GM10847 (cell line): ENCODE data around the gene WDR35.

Source experiments
- POLR2A ChIP-seq: IDR thresholded peaks from 2 replicates; pipeline ENCODE4 v1.6.1; 2011; ENCODE audit not compliant: insufficient read length; ENCODE audit errors: extremely low read depth

Gene WDR35

GRCh38 chr2:19979932-19980331 is 10.0 kb downstream of the WDR35 start:
- no peak for TF ChIP-seq POLR2A

DNA sequence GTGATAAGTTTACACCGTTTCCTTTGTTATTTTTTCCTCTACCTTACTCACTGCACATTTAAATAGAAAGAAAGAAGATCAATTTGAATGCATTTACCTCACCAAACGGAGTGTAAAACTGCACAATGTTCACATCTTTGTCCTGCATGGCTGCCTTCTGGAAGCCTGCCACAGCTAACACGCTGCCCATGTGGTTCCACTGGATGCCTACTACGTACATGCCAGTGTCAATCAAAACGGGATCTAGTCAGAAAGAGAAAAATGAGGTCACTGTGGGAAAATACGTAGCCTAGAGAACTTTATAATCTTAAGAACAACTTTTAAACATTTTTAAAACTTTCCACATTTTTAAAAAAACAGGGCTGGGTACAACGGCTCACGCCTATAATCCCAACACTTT is 16.4 kb downstream of the WDR35 start:
- TF ChIP-seq POLR2A: no peak

DNA sequence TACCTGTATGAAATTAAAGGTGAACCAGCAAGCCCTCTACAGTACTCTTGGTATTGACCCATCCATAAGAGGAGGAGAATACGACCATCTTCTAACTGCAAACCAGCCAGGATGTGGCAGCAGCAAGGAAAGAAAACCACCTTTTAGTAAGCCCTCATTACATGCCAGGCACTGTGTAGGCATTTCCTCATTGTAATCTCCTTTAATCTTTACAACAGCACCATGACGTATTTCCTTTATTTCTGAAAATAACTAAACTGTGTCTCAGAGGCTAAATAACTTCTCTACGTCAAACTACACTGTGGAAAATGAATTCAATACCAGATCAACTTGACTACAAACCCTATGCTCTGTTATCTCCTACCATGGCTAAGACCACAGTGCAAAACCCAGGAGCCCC is 18.2 kb downstream of the WDR35 start:
- TF ChIP-seq POLR2A: no peak

DNA sequence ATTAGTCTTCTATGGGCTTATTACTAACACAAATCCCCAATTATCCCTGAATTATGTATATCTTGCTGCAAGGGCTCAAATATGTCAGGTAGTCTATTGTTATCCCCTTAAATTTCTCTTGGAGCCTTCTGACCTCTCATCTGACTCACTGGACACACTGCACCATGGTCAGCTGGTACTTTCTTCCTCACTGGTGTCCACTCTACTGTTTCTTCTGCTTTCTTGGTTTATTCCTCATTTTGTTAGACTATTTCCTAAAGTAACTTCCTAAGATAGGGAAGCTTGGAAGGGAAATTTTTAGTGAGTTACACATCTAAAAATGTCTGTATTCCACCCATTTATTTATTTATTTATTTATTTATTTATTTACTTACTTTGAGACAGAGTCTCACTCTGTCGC is 26.5 kb downstream of the WDR35 start:
- no peak for TF ChIP-seq POLR2A

DNA sequence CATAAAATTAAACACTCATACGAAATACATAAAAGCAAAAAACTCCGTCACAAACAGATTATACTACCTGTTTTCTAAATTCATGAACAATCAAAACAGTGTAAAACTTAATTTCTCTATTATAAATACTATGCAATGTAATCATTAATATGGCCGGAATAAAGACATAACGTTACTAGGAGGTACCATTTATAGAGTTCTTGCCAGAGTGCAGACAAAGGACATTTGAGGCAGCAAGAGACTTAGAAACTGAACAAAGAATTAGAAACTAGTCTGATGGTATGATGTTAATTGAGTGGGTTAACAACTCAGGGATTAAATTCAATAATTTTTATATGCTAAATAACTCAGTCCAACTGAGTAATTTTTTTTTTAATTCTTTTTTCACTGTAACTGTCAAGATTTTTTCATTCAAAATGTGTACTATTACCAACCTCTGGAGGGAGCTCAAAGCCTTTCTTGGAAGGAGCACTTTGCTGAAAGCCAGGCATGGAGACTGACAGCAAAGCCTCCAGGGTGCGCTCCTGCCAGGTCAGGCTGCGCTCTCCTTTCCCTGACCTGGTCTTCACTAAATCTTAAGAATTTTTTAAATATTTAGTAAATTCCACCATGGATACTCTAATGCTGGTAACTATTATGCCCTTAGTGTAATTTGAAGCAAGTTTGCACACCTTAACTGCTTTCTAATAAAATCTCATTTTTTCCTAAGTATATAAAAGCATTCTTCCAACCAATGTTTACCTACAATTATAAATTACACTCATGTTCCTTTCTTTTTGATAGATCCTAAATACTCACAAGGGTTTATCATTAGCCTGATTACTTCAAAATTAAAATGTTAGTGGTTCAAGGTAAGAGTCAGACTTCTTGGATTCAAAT is 34.1 kb downstream of the WDR35 start:
- TF ChIP-seq POLR2A: no peak

- TF ChIP-seq POLR2A: no peak
Measured at GRCh38 chr2:19949071-19949470, 40.8 kb downstream of the WDR35 start.

GRCh38 chr2:19947184-19947940 is 42.5 kb downstream of the WDR35 start:
- TF ChIP-seq POLR2A: no peak

DNA sequence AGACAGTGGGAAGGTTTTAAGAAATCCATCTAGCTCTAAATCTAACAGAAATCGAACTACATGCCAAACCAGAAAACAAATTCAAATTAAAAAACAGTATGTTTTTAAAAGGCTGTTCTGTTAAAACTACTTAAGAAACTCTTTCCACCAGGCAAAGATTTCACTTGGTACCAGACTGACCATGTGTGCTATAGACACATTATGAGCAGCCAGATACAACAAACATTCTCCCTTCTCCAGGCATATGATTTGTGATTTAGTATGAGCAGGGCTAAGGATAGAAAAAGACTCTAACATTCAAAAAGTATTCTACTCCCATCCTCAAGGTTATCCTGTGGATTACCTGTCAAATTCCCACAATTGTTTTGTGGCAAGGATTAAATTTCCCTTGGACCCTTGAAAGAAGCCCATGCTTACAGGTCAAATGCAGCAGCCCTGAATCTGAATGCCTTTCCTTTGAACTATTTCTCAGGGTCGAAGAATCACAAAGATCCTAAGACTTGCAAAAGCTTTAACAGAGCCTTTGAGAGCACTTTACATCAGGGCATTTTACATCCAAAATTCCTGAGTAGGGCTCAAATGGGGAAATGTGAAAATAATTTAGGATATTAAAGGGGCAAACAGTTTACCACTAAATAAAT is 45.6 kb downstream of the WDR35 start:
- TF ChIP-seq POLR2A: no peak

DNA sequence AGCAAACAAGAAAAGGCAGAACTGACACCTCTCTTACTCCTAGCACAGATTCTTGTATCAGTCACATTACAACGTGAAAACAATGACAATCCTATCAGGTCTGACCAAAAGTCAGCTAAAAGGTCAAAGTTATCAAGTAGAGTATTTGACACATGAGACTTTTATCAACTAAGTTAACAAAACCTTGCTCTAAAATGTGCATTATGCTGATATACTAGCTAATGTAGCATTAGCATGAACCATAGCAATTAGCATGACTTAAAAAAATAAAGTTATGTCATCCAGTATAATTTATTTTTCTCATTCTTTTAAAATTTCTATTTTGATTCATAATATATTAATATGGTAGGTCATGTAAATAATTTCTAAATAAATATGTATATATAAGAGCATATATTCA is 46.7 kb downstream of the WDR35 start:
- TF ChIP-seq POLR2A: no peak

DNA sequence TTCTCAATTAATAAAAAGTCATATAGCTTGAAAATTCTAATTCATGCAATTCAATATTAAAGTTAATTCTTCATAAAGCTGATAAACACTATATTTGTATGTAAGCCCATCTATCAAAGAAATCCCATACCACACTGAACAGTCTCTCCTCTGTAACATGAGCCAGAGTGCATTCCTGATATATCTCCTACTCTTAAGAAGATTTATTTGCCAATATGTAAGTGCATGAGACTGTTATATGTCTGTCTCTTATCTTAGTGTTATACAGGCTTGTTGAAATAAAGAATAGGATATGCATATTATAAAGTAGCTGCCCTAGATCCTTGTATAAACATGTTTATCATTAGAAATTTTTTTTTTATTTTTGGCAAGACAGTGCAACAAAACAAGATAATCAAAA is 47.7 kb downstream of the WDR35 start:
- TF ChIP-seq POLR2A: no peak

GRCh38 chr2:19937004-19937403 is 52.9 kb downstream of the WDR35 start:
- TF ChIP-seq POLR2A: no peak

DNA sequence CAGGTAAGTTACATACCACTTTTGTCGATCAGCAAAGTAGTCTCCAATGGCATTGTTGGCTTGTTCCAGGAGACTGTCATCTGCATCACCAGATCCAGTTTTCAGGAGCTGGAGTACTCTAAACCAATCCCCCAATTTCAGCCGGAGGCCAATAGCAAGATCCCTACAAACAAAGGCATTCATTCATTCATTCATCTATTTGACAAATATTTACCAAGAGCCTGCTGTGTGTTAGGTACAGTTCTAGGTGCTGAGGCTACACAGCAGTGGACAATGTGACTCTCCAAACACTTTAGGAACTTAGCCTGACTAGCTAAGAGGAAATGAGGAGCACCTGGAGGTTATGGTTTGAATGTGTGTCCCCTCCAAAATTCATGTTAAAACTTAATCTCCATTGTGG is 53.7 kb downstream of the WDR35 start:
- TF ChIP-seq POLR2A: no peak

DNA sequence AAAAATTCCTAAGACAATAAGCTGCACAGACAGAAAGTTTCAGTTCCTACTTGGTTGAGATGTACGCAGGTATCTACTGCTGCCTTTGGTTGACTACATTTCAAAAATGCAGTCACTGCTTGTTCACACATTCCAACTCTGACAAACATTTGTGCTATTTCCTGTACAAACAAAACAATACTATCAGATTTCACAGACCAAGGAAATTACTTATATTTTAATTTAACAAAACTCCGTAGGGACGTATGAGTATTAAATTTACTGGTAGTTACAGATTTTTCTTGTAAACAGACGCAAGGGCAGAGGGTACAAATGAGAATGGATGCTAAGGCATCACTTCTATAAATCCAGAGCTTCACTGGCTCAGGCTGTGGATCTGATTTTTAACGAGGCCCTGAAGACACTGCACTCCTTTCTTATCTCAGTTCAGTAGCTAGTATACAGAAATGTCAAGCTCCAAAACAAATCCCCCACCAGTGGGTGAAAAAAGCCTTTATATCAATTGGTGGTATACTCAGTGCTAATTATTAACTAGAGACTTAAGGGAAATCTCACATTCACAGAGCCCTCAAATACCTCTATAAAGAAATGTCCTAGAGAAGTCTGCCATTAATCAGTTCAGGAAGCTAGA is 56.4 kb downstream of the WDR35 start:
- TF ChIP-seq POLR2A: no peak

- no peak for TF ChIP-seq POLR2A
Measured at GRCh38 chr2:19932928-19933327, 57.0 kb downstream of the WDR35 start.

- no peak for TF ChIP-seq POLR2A
Measured at GRCh38 chr2:19929226-19929625, 60.7 kb downstream of the WDR35 start.
